ENCODE results near the gene CNTNAP1.

GRCh38 chr17:42699415-42699740 lies 17.0 kb downstream of the CNTNAP1 start:
- TF ChIP-seq CTCF (conservative IDR thresholded peaks at IDR 0.05; ENCODE audit: low read length) (no peak), EZH2phosphoT487 (IDR thresholded peaks at IDR 0.05; ENCODE audit: borderline replicate concordance) (no peak)
